PC-9 (cell line): ENCODE data around the gene FAM83D. TPM values are rescaled to one million over a fixed set of nuclear protein-coding genes. Genes with fewer than 3 reads are reported as not detected.

ENCODE experiments used
- BruUV-seq: library from RNA; stranded (reverse); fragments of 400-500 nt; replicated peaks from 2 replicates; lab custom pipeline; 2021; lab: Mats Ljungman, UMichigan
- CTCF ChIA-PET: fragments of 300-600 bp; sonication (Branson Sonifier 250); formaldehyde crosslinking; loops from one replicate; lab custom pipeline; 2022; ENCODE audit warnings: antibody characterized with exemption; lab: Charles Lee
- POLR2A ChIA-PET: fragments of 300-600 bp; sonication (Branson Sonifier 250); formaldehyde crosslinking; loops from one replicate; lab custom pipeline; 2022; ENCODE audit warnings: antibody characterized with exemption; ENCODE audit not compliant: unreplicated experiment; lab: Charles Lee
- DNase-seq, 2 experiments: peaks; one replicate each; pipeline versions ENCODE4 v3.0.0 to v3.0.0-alpha.2; 2015 to 2022; ENCODE audit warnings: mixed read lengths in 1 of 2
- H2AFZ ChIP-seq: fragments of 200-600 bp; sonication (generic); 2 replicates; pipeline ENCODE4 v1.8.1; 2017; ENCODE audit warnings: antibody characterized with exemption
- H3F3A ChIP-seq: fragments of 200-600 bp; sonication (generic); 2 replicates; pipeline ENCODE4 v1.8.1; 2017; ENCODE audit warnings: antibody characterized with exemption, mild to moderate bottlenecking, low read depth; ENCODE audit not compliant: insufficient read depth
- H3K27ac ChIP-seq: fragments of 200-600 bp; sonication (generic); 2 replicates; pipeline ENCODE4 v1.6.1; 2016; ENCODE audit warnings: mixed run types
- H3K27me3 ChIP-seq: fragments of 200-600 bp; sonication (generic); 2 replicates; pipeline ENCODE4 v1.6.1; 2016; ENCODE audit warnings: low read depth, mixed run types; ENCODE audit not compliant: insufficient read depth
- H3K36me3 ChIP-seq: fragments of 200-600 bp; sonication (generic); 2 replicates; pipeline ENCODE4 v1.6.1; 2016; ENCODE audit warnings: low read depth, mixed run types
- H3K4me1 ChIP-seq: fragments of 200-600 bp; sonication (generic); replicated peaks from 2 replicates; pipeline ENCODE4 v1.6.1; 2016; ENCODE audit warnings: mixed run types; ENCODE audit not compliant: insufficient read depth
- H3K4me2 ChIP-seq: fragments of 200-600 bp; sonication (generic); 2 replicates; pipeline ENCODE4 v1.6.1; 2017; ENCODE audit warnings: mixed run types
- H3K4me3 ChIP-seq: fragments of 200-600 bp; sonication (generic); 2 replicates; pipeline ENCODE4 v1.6.1; 2016; ENCODE audit warnings: mixed run types
- H3K79me2 ChIP-seq: fragments of 200-600 bp; sonication (generic); 2 replicates; pipeline ENCODE4 v1.6.1; 2017; ENCODE audit warnings: low read depth, mixed run types
- H3K9me2 ChIP-seq: fragments of 200-600 bp; sonication (generic); 2 replicates; pipeline ENCODE4 v1.8.1; 2017; ENCODE audit warnings: mild to moderate bottlenecking; ENCODE audit not compliant: insufficient read depth
- H3K9me3 ChIP-seq: fragments of 200-600 bp; sonication (generic); 2 replicates; pipeline ENCODE4 v1.8.1; 2016; ENCODE audit warnings: low read depth; ENCODE audit not compliant: insufficient read depth
- H4K20me1 ChIP-seq: fragments of 200-600 bp; sonication (generic); 2 replicates; pipeline ENCODE4 v1.8.1; 2017; ENCODE audit not compliant: insufficient read depth
- EZH2 ChIP-seq: fragments of 200-600 bp; sonication (generic); IDR thresholded peaks from 2 replicates; pipeline ENCODE4 v1.8.0; 2017; ENCODE audit warnings: antibody characterized with exemption, low read depth
- intact Hi-C: fragments of 100-400 bp; cut with micrococcal nuclease; formaldehyde crosslinking; loops from one replicate; pipeline ENCODE4 v1.10.0; 2022; ENCODE audit not compliant: unreplicated experiment
- total RNA-seq: library from RNA; stranded (reverse); gene quantifications from 2 replicates; pipeline ENCODE4 v1.2.3, GENCODE V29; 2021
- TF ChIP-seq, protein P1 (sequence below): fragments of 200-600 bp; sonication (generic); conservative IDR thresholded peaks from 2 replicates; pipeline ENCODE4 v1.6.1; 2017; ENCODE audit warnings: mixed run types, antibody characterized with exemption, mild to moderate bottlenecking, moderate library complexity

FAM83D gene
- total RNA-seq, 1 experiment from 2014 or later = 57.3 TPM

DNA sequence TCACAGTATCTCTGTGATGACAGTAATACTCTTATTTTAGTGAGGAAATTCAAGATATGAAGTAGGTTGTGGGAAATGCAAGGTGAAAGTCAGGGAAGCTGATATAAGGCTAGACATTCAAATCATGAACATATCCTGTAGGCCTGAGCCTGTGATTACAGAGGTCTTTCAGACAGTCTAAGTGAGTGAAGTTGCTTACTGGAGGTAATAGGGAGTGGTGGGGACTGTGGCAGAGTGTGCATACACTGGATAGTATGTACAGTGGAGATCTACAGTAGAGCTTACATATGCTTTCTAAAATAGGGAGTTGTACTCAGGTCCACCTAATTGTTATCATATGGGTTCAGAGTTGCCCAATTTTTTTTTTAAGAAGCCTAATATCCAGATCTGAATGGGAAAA, 39.0 kb downstream of the FAM83D start:
- Histone ChIP-seq H3K79me2 (peaks cover 40% of the 10 kb centered on the region), H3F3A (0 out of 2 replicates have a peak, but pooled peaks cover 6% of the 10 kb centered on the region), H4K20me1 (no peaks in the 10 kb centered on the region), H3K9me3 (no peaks in the 10 kb centered on the region), H3K27ac (no peak overlapping the region), H3K4me1 (peaks cover 23% of the 10 kb centered on the region), H3K9me2 (no peaks in the 10 kb centered on the region), H3K4me3 (no peak overlapping the region), H3K4me2 (no peak overlapping the region), H3K27me3 (no peaks in the 10 kb centered on the region), H3K36me3 (peaks cover 8% of the 10 kb centered on the region; the same call in 1 of the 2 replicates), H2AFZ (no peak overlapping the region)
- TF ChIP-seq, protein P1, sequence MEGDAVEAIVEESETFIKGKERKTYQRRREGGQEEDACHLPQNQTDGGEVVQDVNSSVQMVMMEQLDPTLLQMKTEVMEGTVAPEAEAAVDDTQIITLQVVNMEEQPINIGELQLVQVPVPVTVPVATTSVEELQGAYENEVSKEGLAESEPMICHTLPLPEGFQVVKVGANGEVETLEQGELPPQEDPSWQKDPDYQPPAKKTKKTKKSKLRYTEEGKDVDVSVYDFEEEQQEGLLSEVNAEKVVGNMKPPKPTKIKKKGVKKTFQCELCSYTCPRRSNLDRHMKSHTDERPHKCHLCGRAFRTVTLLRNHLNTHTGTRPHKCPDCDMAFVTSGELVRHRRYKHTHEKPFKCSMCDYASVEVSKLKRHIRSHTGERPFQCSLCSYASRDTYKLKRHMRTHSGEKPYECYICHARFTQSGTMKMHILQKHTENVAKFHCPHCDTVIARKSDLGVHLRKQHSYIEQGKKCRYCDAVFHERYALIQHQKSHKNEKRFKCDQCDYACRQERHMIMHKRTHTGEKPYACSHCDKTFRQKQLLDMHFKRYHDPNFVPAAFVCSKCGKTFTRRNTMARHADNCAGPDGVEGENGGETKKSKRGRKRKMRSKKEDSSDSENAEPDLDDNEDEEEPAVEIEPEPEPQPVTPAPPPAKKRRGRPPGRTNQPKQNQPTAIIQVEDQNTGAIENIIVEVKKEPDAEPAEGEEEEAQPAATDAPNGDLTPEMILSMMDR = no peak
- TF ChIP-seq EZH2 = no peak
- CTCF ChIA-PET = no interaction called here
- intact Hi-C loops = no loop called here
- POLR2A ChIA-PET = no interaction called here
- no peak for DNase-seq
- no TSS peak for BruUV-seq

DNA sequence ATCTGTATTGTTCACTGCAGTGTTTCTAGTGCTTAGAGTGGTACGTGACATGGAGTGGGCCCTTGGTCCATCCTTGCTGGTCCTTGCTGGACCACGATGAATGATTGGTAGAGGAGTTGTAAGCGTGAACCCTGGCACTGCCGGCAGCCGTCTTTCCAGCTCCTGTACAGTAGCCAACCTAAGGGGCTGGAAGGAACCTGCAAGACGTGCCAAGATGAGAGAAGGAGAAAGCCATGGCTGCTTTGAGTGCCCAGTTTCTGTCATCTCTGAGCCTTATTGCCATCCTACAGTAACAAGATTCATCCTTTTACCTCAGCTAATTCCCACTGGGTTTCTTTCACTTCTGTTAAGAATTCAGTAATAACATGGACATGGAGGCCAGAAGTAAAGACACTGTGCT, 41.9 kb downstream of the FAM83D start:
- H3K79me2 ChIP-seq = peaks cover 32% of the 10 kb centered on the region
- intact Hi-C loops = no loop called here
- no peak for TF ChIP-seq EZH2
- TF ChIP-seq, protein P1 = no peak
- no peaks in the 10 kb centered on the region for H4K20me1 ChIP-seq
- POLR2A ChIA-PET = no interaction called here
- no peak overlapping the region for H3K4me3 ChIP-seq
- H3K9me2 ChIP-seq = no peaks in the 10 kb centered on the region
- CTCF ChIA-PET = no interaction called here
- H3K4me2 ChIP-seq = no peak overlapping the region
- H3K27ac ChIP-seq = no peak overlapping the region
- no peak overlapping the region for H2AFZ ChIP-seq
- no peak for DNase-seq
- BruUV-seq = no TSS peak
- peaks cover 15% of the 10 kb centered on the region for H3K4me1 ChIP-seq
- H3K36me3 ChIP-seq = peaks cover 30% of the 10 kb centered on the region
- H3F3A ChIP-seq = 0 out of 2 replicates have a peak, but pooled peaks cover 6% of the 10 kb centered on the region
- no peaks in the 10 kb centered on the region for H3K27me3 ChIP-seq
- H3K9me3 ChIP-seq = no peaks in the 10 kb centered on the region

DNA sequence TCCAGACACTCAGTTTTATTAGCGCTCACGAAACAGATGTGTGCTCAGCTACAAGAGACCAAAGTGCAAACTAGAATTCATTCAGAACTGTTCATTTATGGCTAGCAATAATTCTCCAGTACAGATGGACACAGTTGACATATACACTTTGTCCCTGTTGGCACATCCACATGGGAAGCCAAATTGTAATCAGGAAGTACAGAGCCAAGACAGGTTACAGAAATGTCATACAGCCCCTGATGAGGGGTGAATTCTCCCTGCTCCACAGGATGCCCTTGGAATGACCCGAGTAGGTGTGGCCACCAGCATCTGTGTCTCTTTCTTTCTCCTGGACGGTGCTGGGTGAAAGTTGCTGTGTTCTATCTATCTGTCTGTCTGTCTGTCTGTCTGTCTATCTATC, 43.5 kb downstream of the FAM83D start:
- no peaks in the 10 kb centered on the region for H3K9me2 ChIP-seq
- no peaks in the 10 kb centered on the region for H3K9me3 ChIP-seq
- peak overlapping the region; percentile 70 for H3K27ac ChIP-seq
- BruUV-seq = no TSS peak
- H2AFZ ChIP-seq = no peak overlapping the region
- H3K4me1 ChIP-seq = peaks cover 8% of the 10 kb centered on the region; the same call in 1 of the 2 replicates
- H3K36me3 ChIP-seq = peaks cover 30% of the 10 kb centered on the region
- H3K4me2 ChIP-seq = no peak overlapping the region
- intact Hi-C loops = no loop called here
- H3K4me3 ChIP-seq = no peak overlapping the region
- ChIA-PET POLR2A (no interaction called here), CTCF (no interaction called here)
- TF ChIP-seq EZH2 = no peak
- TF ChIP-seq, protein P1 = no peak
- H3K79me2 ChIP-seq = peaks cover 16% of the 10 kb centered on the region
- 0 out of 2 replicates have a peak, but pooled peaks cover 6% of the 10 kb centered on the region for H3F3A ChIP-seq
- DNase-seq = peak in 1 of 2 experiments; percentile 35
- H4K20me1 ChIP-seq = no peaks in the 10 kb centered on the region
- H3K27me3 ChIP-seq = no peaks in the 10 kb centered on the region
